CD4-positive, alpha-beta memory T cell (primary cell): ENCODE data around the gene SPATA2L. TPM values are rescaled to one million over a fixed set of nuclear protein-coding genes. Genes with fewer than 3 reads are reported as not detected.
"Not testable (repeated sequence)": the region's sequence is repeated elsewhere in the genome, so short reads cannot be mapped to it uniquely, and the experiment has no call there.

ENCODE experiments used
- CTCF ChIA-PET: fragments of 350-600 bp; sonication (Branson Sonifier 250); formaldehyde crosslinking; loops from one replicate; lab custom pipeline; 2021; ENCODE audit warnings: inconsistent platforms; ENCODE audit not compliant: partially characterized antibody; lab: Charles Lee
- POLR2A ChIA-PET: fragments of 350-600 bp; sonication (Branson Sonifier 250); formaldehyde crosslinking; loops from one replicate; lab custom pipeline; 2021; ENCODE audit not compliant: partially characterized antibody; lab: Charles Lee
- DNase-seq, 5 donors: peaks; one replicate each; pipeline versions ENCODE4 v3.0.0 to v3.0.0-alpha.2; 2020 to 2022; ENCODE audit warnings: mixed read lengths in 1 of 5
- H3K27ac ChIP-seq: one replicate; pipeline ENCODE4 v1.7.0; 2013; ENCODE audit warnings: low read depth, low read length
- H3K27me3 ChIP-seq: 2 replicates; pipeline ENCODE4 v1.7.0; 2013; ENCODE audit warnings: mild to moderate bottlenecking, low read length, moderate library complexity; ENCODE audit not compliant: insufficient read depth
- H3K36me3 ChIP-seq: 2 replicates; pipeline ENCODE4 v1.7.0; 2013; ENCODE audit warnings: mild to moderate bottlenecking, low read length, moderate library complexity; ENCODE audit not compliant: insufficient read depth
- H3K4me1 ChIP-seq: 2 replicates; pipeline ENCODE4 v1.7.0; 2013; ENCODE audit warnings: mild to moderate bottlenecking, low read length, moderate library complexity; ENCODE audit not compliant: insufficient read depth
- H3K4me3 ChIP-seq, 2 donors: one replicate each; pipeline ENCODE4 v1.7.0; 2013; ENCODE audit warnings: low read length in 2 of 2, mild to moderate bottlenecking in 1 of 2
- H3K9me3 ChIP-seq, 2 donors: one replicate each; pipeline ENCODE4 v1.7.0; 2013; ENCODE audit warnings: low read length in 2 of 2, control low read depth in 1 of 2; ENCODE audit not compliant: control insufficient read depth in 1 of 2
- H3K27ac Mint-ChIP-seq, 7 donors: one replicate each; pipeline ENCODE4 v1.8.0; 2020 to 2021; ENCODE audit warnings: mixed read lengths in 7 of 7, mild to moderate bottlenecking in 6 of 7, inconsistent platforms in 3 of 7, moderate library complexity in 3 of 7
- H3K27me3 Mint-ChIP-seq, 2 donors: one replicate each; pipeline ENCODE4 v1.8.0; 2020 to 2021; ENCODE audit warnings: mixed read lengths in 2 of 2
- H3K36me3 Mint-ChIP-seq, 2 donors: one replicate each; pipeline ENCODE4 v1.8.0; 2020 to 2021; ENCODE audit warnings: mixed read lengths in 2 of 2, inconsistent platforms in 1 of 2, mild to moderate bottlenecking in 1 of 2
- H3K4me1 Mint-ChIP-seq, 4 donors: one replicate each; pipeline ENCODE4 v1.8.0; 2020 to 2021; ENCODE audit warnings: mixed read lengths in 4 of 4, mild to moderate bottlenecking in 1 of 4
- H3K4me3 Mint-ChIP-seq, 8 donors: one replicate each; pipeline ENCODE4 v1.8.0; 2020 to 2021; ENCODE audit warnings: mixed read lengths in 8 of 8, mild to moderate bottlenecking in 7 of 8, moderate library complexity in 6 of 8, inconsistent platforms in 3 of 8
- H3K9me3 Mint-ChIP-seq, 8 donors: one replicate each; pipeline ENCODE4 v1.8.0; 2020 to 2021; ENCODE audit warnings: mixed read lengths in 8 of 8, mild to moderate bottlenecking in 5 of 8, inconsistent platforms in 3 of 8, moderate library complexity in 1 of 8
- intact Hi-C: fragments of 100-400 bp; cut with micrococcal nuclease; formaldehyde crosslinking; loops from one replicate; pipeline ENCODE4 v1.15.1; 2023
- polyA plus RNA-seq, 2 donors: library from polyadenylated mRNA; unstranded; fragments of 300-500 nt; fragmentation: Illumina TruSeq; gene quantifications; one replicate each; pipeline ENCODE4 v1.2.3, GENCODE V29; 2021
- total RNA-seq, 2 experiments: library from RNA; stranded (reverse); gene quantifications; one replicate each; pipeline ENCODE4 v1.2.3, GENCODE V29; 2021

Gene SPATA2L
- total and polyA plus RNA-seq, 4 experiments from 2014 or later, result 5.4 to 13.1 (median 12.8) TPM

- Mint-ChIP-seq H3K9me3 (no peaks in the 10 kb centered on the region), H3K36me3 (peaks cover 0 to 7% of the 10 kb centered on the region in 2 donors), H3K4me3 (peak overlapping the region; percentile 51 to 87 (median 70)), H3K27ac (peak overlapping the region; percentile 83 to 94 (median 92)), H3K4me1 (peaks cover 8 to 42% (median 16%) of the 10 kb centered on the region in 4 donors), H3K27me3 (no peaks in the 10 kb centered on the region)
- Histone ChIP-seq H3K9me3 (no peaks in the 10 kb centered on the region), H3K36me3 (no peaks in the 10 kb centered on the region), H3K27ac (peak overlapping the region; percentile 80), H3K4me3 (peak overlapping the region; percentile 34 to 64), H3K4me1 (peaks cover 34% of the 10 kb centered on the region), H3K27me3 (no peaks in the 10 kb centered on the region)
- peak; percentile 92 to 97 (median 93) for DNase-seq
- POLR2A ChIA-PET, result interaction anchor here (0.5 to 6.0 kb wide), 27 partner anchors 9 to 376 kb away, joined by 3 to 59 read pairs (median 4); partner anchors contain the start of genes CDK10, CHMP1A, FANCA and SPATA33
- intact Hi-C loops, result loop anchor here (1.0 kb wide), 5 partner anchors 14 to 248 kb away; partner anchors contain the start of genes CDK10 and DEF8
- CTCF ChIA-PET, result interaction anchor here (0.6 to 15.1 kb wide), 44 partner anchors 8 to 482 kb away, joined by 3 to 293 read pairs (median 4); partner anchors contain the start of genes CDK10, CHMP1A, MC1R and SPATA33
Observed at GRCh38 chr16:89700100-89700648, 1.3 kb downstream of the SPATA2L start.

- H3K4me1 Mint-ChIP-seq, result peaks cover 8 to 42% (median 16%) of the 10 kb centered on the region in 4 donors
- Histone ChIP-seq H3K27ac (peak overlapping the region; percentile 80), H3K4me1 (peaks cover 34% of the 10 kb centered on the region)
- not testable (repeated sequence) for H3K4me3 ChIP-seq, H3K36me3 ChIP-seq, H3K27me3 ChIP-seq, H3K27me3 Mint-ChIP-seq, H3K9me3 Mint-ChIP-seq, DNase-seq, H3K9me3 ChIP-seq
- peak overlapping the region in 7 of 8 donors; percentile 64 to 87 (median 70) for H3K4me3 Mint-ChIP-seq
- ChIA-PET POLR2A (interaction anchor here (0.5 to 6.0 kb wide), 22 partner anchors 9 to 375 kb away, joined by 3 to 59 read pairs (median 4); partner anchors contain the start of genes CDK10, CHMP1A, FANCA and SPATA33), CTCF (interaction anchor here (0.8 to 15.1 kb wide), 34 partner anchors 9 to 482 kb away, joined by 3 to 293 read pairs (median 4); partner anchors contain the start of genes CDK10, CHMP1A, MC1R and SPATA33)
- intact Hi-C loops, result loop anchor here (1.0 kb wide), 5 partner anchors 13 to 249 kb away; partner anchors contain the start of genes CDK10 and DEF8
- peaks cover 0 to 11% of the 10 kb centered on the region in 2 donors for H3K36me3 Mint-ChIP-seq
- peak overlapping the region; percentile 83 to 94 (median 92) for H3K27ac Mint-ChIP-seq
Observed at GRCh38 chr16:89699629-89700099, 1.8 kb downstream of the SPATA2L start.

- POLR2A ChIA-PET, result interaction anchor here (1.3 to 6.0 kb wide), 6 partner anchors 10 to 165 kb away, joined by 3 to 59 read pairs (median 13); partner anchors contain the start of genes CDK10 and FANCA
- H3K27me3 ChIP-seq, H3K36me3 ChIP-seq, H3K9me3 ChIP-seq, H3K9me3 Mint-ChIP-seq, H3K27me3 Mint-ChIP-seq, intact Hi-C loops, H3K27ac ChIP-seq, DNase-seq, H3K4me3 ChIP-seq: not testable (repeated sequence)
- peaks cover 34% of the 10 kb centered on the region for H3K4me1 ChIP-seq
- peak overlapping the region in 1 of 8 donors; percentile 12 for H3K4me3 Mint-ChIP-seq
- H3K4me1 Mint-ChIP-seq, result peaks cover 8 to 42% (median 16%) of the 10 kb centered on the region in 4 donors
- peaks cover 1 to 14% of the 10 kb centered on the region in 2 donors for H3K36me3 Mint-ChIP-seq
- CTCF ChIA-PET, result interaction anchor here (0.7 to 15.1 kb wide), 6 partner anchors 8 to 182 kb away, joined by 4 to 293 read pairs (median 24); partner anchors contain the start of gene CDK10
- H3K27ac Mint-ChIP-seq, result peak overlapping the region; percentile 58 to 92 (median 87)
Observed at GRCh38 chr16:89698717-89699116, 2.8 kb downstream of the SPATA2L start.

- CTCF ChIA-PET, result interaction anchor here (0.6 to 15.1 kb wide), 5 partner anchors 9 to 164 kb away, joined by 3 to 293 read pairs (median 33); partner anchors contain the start of gene CDK10
- Mint-ChIP-seq H3K4me1 (peaks cover 6 to 37% (median 15%) of the 10 kb centered on the region in 4 donors), H3K36me3 (peaks cover 7 to 20% of the 10 kb centered on the region in 2 donors), H3K27me3 (no peaks in the 10 kb centered on the region), H3K9me3 (no peaks in the 10 kb centered on the region), H3K4me3 (no peak overlapping the region), H3K27ac (no peak overlapping the region)
- POLR2A ChIA-PET, result interaction anchor here (0.9 to 4.2 kb wide), 8 partner anchors 11 to 212 kb away, joined by 3 to 23 read pairs (median 4); partner anchors contain the start of genes CDK10, FANCA and TCF25
- Histone ChIP-seq H3K4me3 (no peak overlapping the region), H3K4me1 (peaks cover 34% of the 10 kb centered on the region), H3K27me3 (no peaks in the 10 kb centered on the region), H3K9me3 (no peaks in the 10 kb centered on the region), H3K36me3 (peaks cover 6% of the 10 kb centered on the region), H3K27ac (no peak overlapping the region)
- no peak for DNase-seq
- intact Hi-C loops, result no loop called here
Observed at GRCh38 chr16:89697616-89698331, 3.7 kb downstream of the SPATA2L start.

GRCh38 chr16:89697161-89697615 is 4.3 kb downstream of the SPATA2L start:
- CTCF ChIA-PET, result interaction anchor here (15.1 kb wide), 1 partner anchor 94 kb away, joined by 293 read pairs; no protein-coding TSS in a partner anchor
- H3K36me3 Mint-ChIP-seq, result peaks cover 7 to 20% of the 10 kb centered on the region in 2 donors
- DNase-seq, result no peak

GRCh38 chr16:89696670-89697128 is 4.8 kb downstream of the SPATA2L start:
- Mint-ChIP-seq H3K27me3 (no peaks in the 10 kb centered on the region), H3K4me3 (no peak overlapping the region), H3K27ac (peak overlapping the region in 1 of 7 donors; percentile 22), H3K36me3 (peaks cover 7 to 20% of the 10 kb centered on the region in 2 donors), H3K9me3 (no peaks in the 10 kb centered on the region), H3K4me1 (peaks cover 6 to 29% (median 11%) of the 10 kb centered on the region in 4 donors)
- DNase-seq, result peak in 4 of 5 donors; percentile 27 to 39 (median 32)
- peaks cover 14% of the 10 kb centered on the region for H3K36me3 ChIP-seq
- no peak overlapping the region for H3K27ac ChIP-seq
- ChIA-PET CTCF (interaction anchor here (1.0 to 15.1 kb wide), 3 partner anchors 82 to 141 kb away, joined by 3 to 293 read pairs (median 3); no protein-coding TSS in a partner anchor), POLR2A (interaction anchor here (1.1 to 4.0 kb wide), 5 partner anchors 9 to 214 kb away, joined by 3 to 23 read pairs (median 4); partner anchors contain the start of genes CDK10 and TCF25)
- no peaks in the 10 kb centered on the region for H3K9me3 ChIP-seq
- H3K4me3 ChIP-seq, result no peak overlapping the region
- no peaks in the 10 kb centered on the region for H3K27me3 ChIP-seq
- peaks cover 26% of the 10 kb centered on the region for H3K4me1 ChIP-seq
- intact Hi-C loops, result no loop called here

More at GRCh38 chr16:89697161-89697615, 4.3 kb downstream of the SPATA2L start:
- H3K4me3 ChIP-seq, result no peak overlapping the region
- Mint-ChIP-seq H3K4me3 (no peak overlapping the region), H3K27me3 (no peaks in the 10 kb centered on the region), H3K9me3 (no peaks in the 10 kb centered on the region), H3K27ac (no peak overlapping the region), H3K4me1 (peaks cover 6 to 31% (median 12%) of the 10 kb centered on the region in 4 donors)
- H3K27ac ChIP-seq, result no peak overlapping the region
- peaks cover 10% of the 10 kb centered on the region for H3K36me3 ChIP-seq
- H3K27me3 ChIP-seq, result no peaks in the 10 kb centered on the region
- POLR2A ChIA-PET, result interaction anchor here (0.9 to 4.0 kb wide), 7 partner anchors 9 to 213 kb away, joined by 3 to 23 read pairs (median 3); partner anchors contain the start of genes CDK10 and TCF25
- H3K9me3 ChIP-seq, result no peaks in the 10 kb centered on the region
- intact Hi-C loops, result no loop called here
- peaks cover 28% of the 10 kb centered on the region for H3K4me1 ChIP-seq
